OCI-LY7 (cell line): ENCODE results near the gene ANO8. TPM values are rescaled to one million over a fixed set of nuclear protein-coding genes. Genes with fewer than 3 reads are reported as not detected.

Source experiments
- BruUV-seq: library from RNA; stranded (reverse); fragments of 400-500 nt; replicated peaks from 2 replicates; lab custom pipeline; 2021; lab: Mats Ljungman, UMichigan
- CTCF ChIA-PET: fragments of 300-600 bp; sonication (Branson Sonifier 250); formaldehyde crosslinking; loops from one replicate; lab custom pipeline; 2022; ENCODE audit warnings: antibody characterized with exemption; ENCODE audit not compliant: unreplicated experiment; lab: Charles Lee
- POLR2A ChIA-PET: fragments of 300-600 bp; sonication (Branson Sonifier 250); formaldehyde crosslinking; loops from one replicate; lab custom pipeline; 2022; ENCODE audit warnings: antibody characterized with exemption; lab: Charles Lee
- DNase-seq: peaks from one replicate; pipeline ENCODE4 v3.0.0-alpha.2; 2015; ENCODE audit warnings: low spot score
- H2AFZ ChIP-seq: fragments of 200-600 bp; sonication (generic), shearing (Covaris generic); 2 replicates; pipeline ENCODE4 v1.6.1; 2014; ENCODE audit warnings: mild to moderate bottlenecking, antibody characterized with exemption, low read length, moderate library complexity
- H3K27ac ChIP-seq: fragments of 200-600 bp; sonication (generic); 2 replicates; pipeline ENCODE4 v1.5.1; 2014; ENCODE audit warnings: mixed run types, low read depth, mild to moderate bottlenecking, moderate library complexity, low read length, inconsistent platforms; ENCODE audit not compliant: poor library complexity, severe bottlenecking
- H3K36me3 ChIP-seq: fragments of 200-600 bp; sonication (generic); 2 replicates; pipeline ENCODE4 v1.6.1; 2014; ENCODE audit warnings: mild to moderate bottlenecking, antibody characterized with exemption, low read length, moderate library complexity, mixed read lengths; ENCODE audit not compliant: insufficient read depth
- H3K4me1 ChIP-seq: fragments of 200-600 bp; sonication (generic); 2 replicates; pipeline ENCODE4 v1.5.1; 2014; ENCODE audit warnings: mild to moderate bottlenecking, low read length; ENCODE audit not compliant: insufficient read depth, poor library complexity, severe bottlenecking
- H3K4me2 ChIP-seq: fragments of 200-600 bp; sonication (generic); 2 replicates; pipeline ENCODE4 v1.6.1; 2014; ENCODE audit warnings: mild to moderate bottlenecking, low read length
- H3K4me3 ChIP-seq: fragments of 200-600 bp; sonication (generic); 2 replicates; pipeline ENCODE4 v1.5.1; 2014; ENCODE audit warnings: mild to moderate bottlenecking, low read depth, low read length; ENCODE audit not compliant: poor library complexity, severe bottlenecking
- H3K79me2 ChIP-seq: fragments of 200-600 bp; sonication (generic); 2 replicates; pipeline ENCODE4 v1.6.1; 2016; ENCODE audit warnings: low read depth, mild to moderate bottlenecking, low read length, moderate library complexity, mixed read lengths; ENCODE audit not compliant: insufficient read depth
- H3K9me2 ChIP-seq: fragments of 200-600 bp; sonication (generic); 2 replicates; pipeline ENCODE4 v1.6.1; 2016; ENCODE audit warnings: mild to moderate bottlenecking, low read length, mixed read lengths; ENCODE audit not compliant: insufficient read depth
- H3K9me3 ChIP-seq: fragments of 200-600 bp; sonication (generic); 2 replicates; pipeline ENCODE4 v1.6.1; 2014; ENCODE audit warnings: mild to moderate bottlenecking, mixed run types, low read length, mixed read lengths
- H4K20me1 ChIP-seq: fragments of 200-600 bp; sonication (generic); 2 replicates; pipeline ENCODE4 v1.6.1; 2014; ENCODE audit warnings: mild to moderate bottlenecking, antibody characterized with exemption, low read length, moderate library complexity, mixed read lengths; ENCODE audit not compliant: insufficient read depth
- EZH2phosphoT487 ChIP-seq: fragments of 200-600 bp; sonication (generic); IDR thresholded peaks from 2 replicates; pipeline ENCODE4 v1.6.1; 2018; ENCODE audit warnings: low read depth, borderline replicate concordance, mild to moderate bottlenecking, mixed run types, antibody characterized with exemption, low read length, moderate library complexity, mixed read lengths
- intact Hi-C: fragments of 100-400 bp; cut with micrococcal nuclease; formaldehyde crosslinking; loops from one replicate; pipeline ENCODE4 v1.10.0; 2022; ENCODE audit not compliant: unreplicated experiment
- total RNA-seq, 2 experiments: library from RNA; depleted of rRNA in 1 of 2; stranded (reverse); fragments of >200 nt in 1 of 2; shearing (Covaris generic) in 1 of 2; gene quantifications; 2 replicates each; pipeline ENCODE4 v1.2.3, GENCODE V29; 2014 to 2022
- TF ChIP-seq, protein P1 (sequence below): fragments of 200-600 bp; sonication (generic); conservative IDR thresholded peaks from 2 replicates; pipeline ENCODE4 v1.5.1; 2014; ENCODE audit warnings: mild to moderate bottlenecking, antibody characterized with exemption, low read length, moderate library complexity, mixed read lengths

Gene ANO8
- total RNA-seq, 2 experiments from 2014 or later = 4.3 to 13.5 TPM

DNA sequence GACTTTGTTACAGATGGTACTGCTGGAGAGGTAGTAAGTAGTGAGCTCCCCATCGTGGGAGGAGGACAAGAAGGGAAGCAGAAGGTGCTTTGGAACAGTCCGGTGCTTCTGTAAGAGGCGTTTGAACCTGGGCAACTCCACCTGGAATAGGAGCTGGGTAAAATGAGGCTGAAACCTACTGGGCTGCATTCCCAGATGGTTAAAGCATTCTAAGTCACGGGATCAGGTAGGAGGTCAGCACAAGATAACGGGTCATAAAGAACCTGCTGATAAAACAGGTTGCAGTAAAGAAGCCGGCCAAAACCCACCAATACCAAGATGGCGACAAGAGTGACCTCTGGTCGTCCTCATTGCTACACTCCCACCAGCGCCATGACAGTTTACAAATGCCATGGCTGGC is 47.9 kb downstream of the ANO8 start:
- Histone ChIP-seq H3K27ac (no peak overlapping the region), H4K20me1 (no peaks in the 10 kb centered on the region), H3K4me2 (no peak overlapping the region), H3K4me3 (no peak overlapping the region), H3K9me2 (no peaks in the 10 kb centered on the region), H3K4me1 (peaks cover 6% of the 10 kb centered on the region), H3K36me3 (peaks cover 41% of the 10 kb centered on the region), H2AFZ (no peak overlapping the region), H3K9me3 (no peaks in the 10 kb centered on the region), H3K79me2 (peaks cover 13% of the 10 kb centered on the region; the same call in 1 of the 2 replicates)
- BruUV-seq = no TSS peak
- CTCF ChIA-PET = interaction anchor here (0.6 kb wide), 1 partner anchor 23 kb away, joined by 3 read pairs; no protein-coding TSS in a partner anchor
- no peak for TF ChIP-seq EZH2phosphoT487
- TF ChIP-seq, protein P1, sequence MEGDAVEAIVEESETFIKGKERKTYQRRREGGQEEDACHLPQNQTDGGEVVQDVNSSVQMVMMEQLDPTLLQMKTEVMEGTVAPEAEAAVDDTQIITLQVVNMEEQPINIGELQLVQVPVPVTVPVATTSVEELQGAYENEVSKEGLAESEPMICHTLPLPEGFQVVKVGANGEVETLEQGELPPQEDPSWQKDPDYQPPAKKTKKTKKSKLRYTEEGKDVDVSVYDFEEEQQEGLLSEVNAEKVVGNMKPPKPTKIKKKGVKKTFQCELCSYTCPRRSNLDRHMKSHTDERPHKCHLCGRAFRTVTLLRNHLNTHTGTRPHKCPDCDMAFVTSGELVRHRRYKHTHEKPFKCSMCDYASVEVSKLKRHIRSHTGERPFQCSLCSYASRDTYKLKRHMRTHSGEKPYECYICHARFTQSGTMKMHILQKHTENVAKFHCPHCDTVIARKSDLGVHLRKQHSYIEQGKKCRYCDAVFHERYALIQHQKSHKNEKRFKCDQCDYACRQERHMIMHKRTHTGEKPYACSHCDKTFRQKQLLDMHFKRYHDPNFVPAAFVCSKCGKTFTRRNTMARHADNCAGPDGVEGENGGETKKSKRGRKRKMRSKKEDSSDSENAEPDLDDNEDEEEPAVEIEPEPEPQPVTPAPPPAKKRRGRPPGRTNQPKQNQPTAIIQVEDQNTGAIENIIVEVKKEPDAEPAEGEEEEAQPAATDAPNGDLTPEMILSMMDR = no peak
- no peak for DNase-seq
- intact Hi-C loops = no loop called here
- POLR2A ChIA-PET = interaction anchor here (0.7 kb wide), 1 partner anchor 20 kb away, joined by 4 read pairs; no protein-coding TSS in a partner anchor

DNA sequence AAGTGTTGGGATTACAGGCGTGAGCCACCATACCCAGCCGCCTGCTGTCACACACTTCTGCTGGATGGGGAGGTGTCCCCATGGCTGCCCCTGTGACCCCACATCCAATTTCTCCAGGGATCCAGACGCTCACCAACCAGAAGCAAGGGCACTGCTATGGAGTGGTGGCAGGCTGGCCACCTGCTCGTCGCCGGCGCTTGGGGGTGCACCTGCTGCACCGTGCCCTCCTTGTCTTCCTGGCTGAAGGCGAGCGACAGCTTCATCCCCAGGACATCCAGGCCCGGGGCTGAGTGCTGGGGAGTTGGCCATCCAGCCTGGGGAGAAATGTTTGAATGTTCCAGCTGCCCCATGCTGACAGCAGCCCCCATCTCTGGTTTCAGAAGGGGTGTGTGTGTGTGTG is 48.4 kb downstream of the ANO8 start:
- Histone ChIP-seq H3K79me2 (peaks cover 13% of the 10 kb centered on the region; the same call in 1 of the 2 replicates), H4K20me1 (no peaks in the 10 kb centered on the region), H3K27ac (no peak overlapping the region), H3K4me3 (no peak overlapping the region), H3K9me2 (no peaks in the 10 kb centered on the region), H2AFZ (no peak overlapping the region), H3K4me2 (no peak overlapping the region), H3K4me1 (peaks cover 9% of the 10 kb centered on the region), H3K36me3 (peaks cover 41% of the 10 kb centered on the region), H3K9me3 (no peaks in the 10 kb centered on the region)
- ChIA-PET POLR2A (no interaction called here), CTCF (interaction anchor here (0.6 kb wide), 1 partner anchor 23 kb away, joined by 3 read pairs; no protein-coding TSS in a partner anchor)
- no TSS peak for BruUV-seq
- intact Hi-C loops = no loop called here
- no peak for TF ChIP-seq EZH2phosphoT487
- TF ChIP-seq, protein P1 = no peak
- no peak for DNase-seq

DNA sequence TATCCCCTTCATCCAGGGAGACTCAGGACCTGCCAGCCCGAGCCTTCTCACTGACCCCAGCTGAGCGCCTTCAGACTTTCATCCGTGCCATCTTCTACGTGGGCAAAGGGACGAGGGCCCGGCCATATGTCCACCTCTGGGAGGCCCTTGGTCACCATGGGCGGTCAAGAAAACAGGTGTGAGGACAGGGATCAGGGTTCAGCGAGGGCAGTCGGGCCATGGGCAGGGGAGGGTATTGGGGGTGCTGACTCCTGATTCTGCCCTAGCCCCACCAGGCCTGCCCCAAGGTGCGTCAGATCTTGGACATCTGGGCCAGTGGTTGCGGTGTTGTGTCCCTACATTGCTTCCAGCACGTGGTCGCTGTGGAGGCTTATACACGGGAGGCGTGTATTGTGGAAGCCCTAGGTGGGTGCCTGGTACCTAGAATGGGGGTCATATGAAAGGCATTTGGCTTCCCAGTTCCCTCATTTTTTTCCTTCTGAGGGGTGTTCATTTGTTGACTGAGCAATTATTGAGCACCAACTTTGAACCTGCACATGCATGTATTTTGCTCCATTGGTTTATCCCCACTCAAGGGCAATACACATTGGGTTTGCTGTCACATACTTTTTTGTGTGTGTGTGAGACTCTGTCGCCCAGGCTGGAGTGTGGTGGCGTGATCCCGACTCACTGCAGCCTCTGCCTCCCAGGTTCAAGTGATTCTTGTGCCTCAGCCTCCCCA is 49.1 kb downstream of the ANO8 start:
- no peak for DNase-seq
- Histone ChIP-seq H3K4me3 (no peak overlapping the region), H3K79me2 (peaks cover 13% of the 10 kb centered on the region; the same call in 1 of the 2 replicates), H3K4me2 (no peak overlapping the region), H3K36me3 (peaks cover 41% of the 10 kb centered on the region), H2AFZ (no peak overlapping the region), H3K27ac (no peak overlapping the region), H3K9me2 (no peaks in the 10 kb centered on the region), H3K9me3 (no peaks in the 10 kb centered on the region), H3K4me1 (peaks cover 16% of the 10 kb centered on the region), H4K20me1 (no peaks in the 10 kb centered on the region)
- POLR2A ChIA-PET = no interaction called here
- CTCF ChIA-PET = no interaction called here
- no TSS peak for BruUV-seq
- intact Hi-C loops = no loop called here
- TF ChIP-seq, protein P1 = no peak
- TF ChIP-seq EZH2phosphoT487 = no peak
